RWPE1 (cell line): ENCODE measurements around the gene ARHGEF28.
A peak's percentile ranks its signal among the peaks of the same experiment; 100 is the strongest.

ENCODE experiments used
- CTCF ChIA-PET: fragments of 350-600 bp; sonication (Branson Sonifier 250); formaldehyde crosslinking; extraction: SDS; loops from one replicate; lab custom pipeline; 2021; lab: Yijun Ruan, JAX
- POLR2A ChIA-PET: fragments of 400-600 bp; formaldehyde crosslinking; extraction: SDS; loops from one replicate; lab custom pipeline; 2020; ENCODE audit warnings: antibody characterized with exemption; ENCODE audit not compliant: low non-redundant PET; lab: Yijun Ruan, JAX
- DNase-seq: peaks from one replicate; pipeline ENCODE4 v3.0.0; 2012; ENCODE audit warnings: low spot score
- H3K27ac ChIP-seq: fragments of 450-650 bp; 2 replicates; pipeline ENCODE4 v1.5.1; 2017
- TF ChIP-seq, protein P1 (sequence below): fragments of 450-650 bp; conservative IDR thresholded peaks from 2 replicates; pipeline ENCODE4 v1.5.1; 2017; ENCODE audit warnings: low read depth, mild to moderate bottlenecking

The ARHGEF28 gene

DNA sequence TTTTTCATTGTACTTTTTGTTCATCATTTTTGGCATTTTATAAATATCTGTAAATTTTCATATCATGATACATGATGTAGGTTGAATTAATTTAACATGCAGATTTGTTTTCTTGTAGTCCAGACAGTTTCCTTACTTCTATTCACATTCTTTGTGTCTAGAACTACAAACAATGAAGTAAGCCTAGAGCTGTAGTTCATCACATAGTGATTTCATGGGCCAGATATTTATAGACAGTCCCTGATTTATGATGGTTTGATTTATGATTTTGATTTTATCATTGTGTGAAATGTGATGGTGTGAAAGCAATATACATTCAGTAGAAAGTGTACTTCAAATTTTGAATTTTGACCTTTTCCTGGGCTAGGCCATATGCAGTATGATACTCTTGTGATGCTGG lies 139.0 kb downstream of the ARHGEF28 start:
- POLR2A ChIA-PET: no interaction called here
- CTCF ChIA-PET: interaction anchor here (0.7 kb wide), 2 partner anchors 85 to 1875 kb away, joined by 6 to 8 read pairs; no protein-coding TSS in a partner anchor
- H3K27ac ChIP-seq: no peak overlapping the region
- no peak for DNase-seq
- TF ChIP-seq, protein P1, sequence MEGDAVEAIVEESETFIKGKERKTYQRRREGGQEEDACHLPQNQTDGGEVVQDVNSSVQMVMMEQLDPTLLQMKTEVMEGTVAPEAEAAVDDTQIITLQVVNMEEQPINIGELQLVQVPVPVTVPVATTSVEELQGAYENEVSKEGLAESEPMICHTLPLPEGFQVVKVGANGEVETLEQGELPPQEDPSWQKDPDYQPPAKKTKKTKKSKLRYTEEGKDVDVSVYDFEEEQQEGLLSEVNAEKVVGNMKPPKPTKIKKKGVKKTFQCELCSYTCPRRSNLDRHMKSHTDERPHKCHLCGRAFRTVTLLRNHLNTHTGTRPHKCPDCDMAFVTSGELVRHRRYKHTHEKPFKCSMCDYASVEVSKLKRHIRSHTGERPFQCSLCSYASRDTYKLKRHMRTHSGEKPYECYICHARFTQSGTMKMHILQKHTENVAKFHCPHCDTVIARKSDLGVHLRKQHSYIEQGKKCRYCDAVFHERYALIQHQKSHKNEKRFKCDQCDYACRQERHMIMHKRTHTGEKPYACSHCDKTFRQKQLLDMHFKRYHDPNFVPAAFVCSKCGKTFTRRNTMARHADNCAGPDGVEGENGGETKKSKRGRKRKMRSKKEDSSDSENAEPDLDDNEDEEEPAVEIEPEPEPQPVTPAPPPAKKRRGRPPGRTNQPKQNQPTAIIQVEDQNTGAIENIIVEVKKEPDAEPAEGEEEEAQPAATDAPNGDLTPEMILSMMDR: no peak

DNA sequence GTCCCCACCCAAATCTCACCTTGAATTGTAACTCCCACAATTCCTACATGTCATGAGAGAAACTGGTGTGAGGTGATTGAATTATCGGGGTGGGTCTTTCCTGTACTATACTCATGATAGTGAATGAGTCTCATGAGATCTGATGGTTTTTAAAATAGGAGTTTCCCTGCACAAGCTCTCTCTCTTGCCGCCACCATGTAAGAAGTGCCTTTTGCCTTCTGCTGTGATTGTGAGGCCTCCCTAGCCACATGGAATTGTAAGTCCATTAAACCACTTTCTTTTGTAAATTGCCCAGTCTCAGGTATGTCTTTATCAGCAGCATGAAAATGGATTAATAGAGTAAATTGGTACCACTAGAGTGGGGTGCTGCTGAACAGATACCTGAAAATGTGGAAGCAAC lies 140.9 kb downstream of the ARHGEF28 start:
- ChIA-PET CTCF (no interaction called here), POLR2A (no interaction called here)
- DNase-seq: no peak
- no peak overlapping the region for H3K27ac ChIP-seq
- TF ChIP-seq, protein P1: no peak

DNA sequence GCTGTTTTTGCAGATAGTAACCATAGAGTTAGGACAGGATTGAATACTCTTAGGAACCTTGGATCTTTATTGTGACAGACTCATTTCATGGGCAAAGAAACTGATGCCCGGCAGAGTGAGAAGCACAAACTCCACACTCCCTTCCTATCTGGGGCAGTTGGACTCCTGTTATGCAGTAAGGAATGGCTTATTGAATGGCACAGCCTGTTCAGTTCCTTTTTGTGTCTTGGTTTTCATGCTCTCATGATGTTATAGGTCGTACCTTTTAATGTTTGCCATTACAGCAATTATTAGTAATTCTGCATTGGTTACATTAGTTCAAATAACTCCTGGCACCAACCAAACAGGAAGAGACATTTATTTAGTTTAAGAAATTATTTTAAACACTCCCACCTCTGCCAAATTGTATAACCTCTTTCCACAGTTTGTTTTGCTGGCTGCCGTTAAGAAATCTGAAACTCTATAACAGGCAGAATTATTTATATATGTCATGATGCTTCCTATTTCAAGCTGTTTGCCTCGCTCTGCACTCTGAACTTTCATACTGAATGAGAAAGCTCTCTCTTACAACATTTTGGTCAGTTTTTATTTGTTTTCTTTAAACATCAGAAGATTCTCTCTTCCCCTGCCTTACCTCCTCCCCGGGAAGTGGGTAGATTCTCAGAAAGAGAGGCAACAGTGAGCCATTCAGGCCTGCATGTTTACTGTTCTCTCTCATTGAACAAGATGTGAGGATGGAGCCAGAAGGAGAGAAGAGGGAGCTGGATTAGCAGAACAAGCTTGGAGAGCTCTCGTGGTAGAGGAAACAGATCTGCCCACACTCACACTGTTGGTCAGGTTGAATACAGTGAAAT lies 144.4 kb downstream of the ARHGEF28 start:
- POLR2A ChIA-PET: no interaction called here
- H3K27ac ChIP-seq: no peak overlapping the region
- TF ChIP-seq, protein P1: no peak
- CTCF ChIA-PET: interaction anchor here (0.6 kb wide), 1 partner anchor 205 kb away, joined by 3 read pairs; no protein-coding TSS in a partner anchor
- DNase-seq: no peak

DNA sequence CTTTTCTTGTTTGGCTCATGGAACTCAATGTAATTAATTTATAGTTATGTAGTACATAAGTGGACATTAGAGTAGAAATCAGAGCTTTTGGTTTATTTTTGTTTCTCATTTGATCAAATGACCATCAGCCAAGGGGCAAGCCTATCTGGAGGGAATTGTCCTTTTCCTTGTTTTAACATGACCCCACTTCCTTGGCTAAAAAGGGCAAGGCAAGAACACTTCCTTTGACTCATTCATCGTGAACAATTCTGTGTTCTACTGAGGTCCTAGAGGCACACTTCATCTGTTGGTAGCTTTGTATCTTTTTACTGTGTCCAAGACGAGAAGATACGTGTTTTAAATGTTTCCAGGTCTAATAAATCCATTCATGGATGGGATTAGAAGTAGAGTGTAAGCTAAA lies 148.9 kb downstream of the ARHGEF28 start:
- POLR2A ChIA-PET: no interaction called here
- TF ChIP-seq, protein P1: no peak
- no peak overlapping the region for H3K27ac ChIP-seq
- DNase-seq: no peak
- CTCF ChIA-PET: no interaction called here

DNA sequence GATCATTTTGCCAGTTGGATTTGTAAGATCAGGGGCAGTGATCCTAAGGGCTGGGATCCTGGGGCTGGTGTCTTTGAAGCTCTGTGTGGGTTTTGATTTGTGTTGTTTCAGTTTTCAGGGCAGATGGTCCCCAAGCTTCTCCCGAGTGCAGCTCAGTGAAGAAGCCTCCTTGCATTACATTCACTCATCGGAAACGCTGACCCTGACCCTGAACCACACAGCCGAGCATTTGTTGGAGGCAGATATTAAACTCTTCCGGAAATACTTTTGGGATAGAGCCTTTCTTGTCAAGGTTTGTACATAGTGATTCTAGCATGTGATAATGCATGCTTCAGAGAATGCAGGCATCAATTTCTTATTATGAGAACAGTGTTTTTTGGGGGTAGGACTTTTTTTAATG lies 150.4 kb downstream of the ARHGEF28 start:
- POLR2A ChIA-PET: no interaction called here
- TF ChIP-seq, protein P1: no peak
- no peak for DNase-seq
- CTCF ChIA-PET: no interaction called here
- H3K27ac ChIP-seq: no peak overlapping the region

DNA sequence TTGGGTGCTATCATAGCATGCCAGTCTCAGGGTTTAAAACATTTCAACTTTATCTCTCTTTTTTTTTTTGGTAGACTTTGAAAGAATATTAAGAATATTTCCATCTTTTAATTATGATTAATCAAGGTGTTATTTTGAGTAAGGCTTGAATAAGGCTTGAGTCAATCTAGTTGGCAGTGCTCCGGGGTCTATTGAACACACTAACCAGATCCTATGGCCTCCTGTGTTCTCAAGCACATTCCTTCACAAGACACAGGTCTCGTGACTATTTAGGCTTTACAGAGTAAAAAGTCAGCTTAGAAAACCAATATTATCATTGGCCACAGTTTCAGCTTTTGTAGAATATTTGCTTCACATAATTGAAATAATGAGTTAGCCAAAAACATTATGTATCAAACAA lies 151.2 kb downstream of the ARHGEF28 start:
- POLR2A ChIA-PET: no interaction called here

More for the DNA sequence above, 151.2 kb downstream of the ARHGEF28 start:
- DNase-seq: peak; percentile 77
- TF ChIP-seq, protein P1: no peak
- no peak overlapping the region for H3K27ac ChIP-seq
- CTCF ChIA-PET: interaction anchor here (0.6 kb wide), 1 partner anchor 13 kb away, joined by 3 read pairs; no protein-coding TSS in a partner anchor
